OCI-LY3 (cell line): ENCODE data around the gene MIDN.

Experiments
- H2AFZ ChIP-seq: fragments of 200-600, 300-600 bp; shearing (Covaris generic); 2 replicates; pipeline ENCODE4 v1.6.0; 2014; ENCODE audit warnings: antibody characterized with exemption, low read depth, low read length
- H3K27ac ChIP-seq: fragments of 200-600, 300-600 bp; sonication (generic); 2 replicates; pipeline ENCODE4 v1.5.1; 2014; ENCODE audit warnings: mild to moderate bottlenecking, low read length, moderate library complexity, mixed read lengths
- H3K27me3 ChIP-seq: fragments of 200-600, 300-600 bp; sonication (generic); 2 replicates; pipeline ENCODE4 v1.6.1; 2014; ENCODE audit warnings: low read depth, low read length, mixed read lengths
- H3K36me3 ChIP-seq: fragments of 200-600, 300-600 bp; sonication (generic); replicated peaks from 2 replicates; pipeline ENCODE3; 2014; ENCODE audit warnings: low read depth, low read length, mixed read lengths
- H3K4me1 ChIP-seq: fragments of 300-600, 200-600 bp; sonication (generic); 2 replicates; pipeline ENCODE4 v1.6.1; 2014; ENCODE audit warnings: low read length, mixed read lengths
- H3K4me2 ChIP-seq: fragments of 200-600, 300-600 bp; sonication (generic); 2 replicates; pipeline ENCODE4 v1.6.1; 2014; ENCODE audit warnings: low read length, mixed read lengths
- H3K4me3 ChIP-seq: fragments of 300-600, 200-600 bp; sonication (generic); 2 replicates; pipeline ENCODE4 v1.5.1; 2014; ENCODE audit warnings: antibody characterized with exemption, mild to moderate bottlenecking, low read length, moderate library complexity
- H3K79me2 ChIP-seq: fragments of 300-600, 200-600 bp; shearing (Covaris generic); 2 replicates; pipeline ENCODE4 v1.6.1; 2014; ENCODE audit warnings: mild to moderate bottlenecking, low read length, mixed read lengths
- H3K9ac ChIP-seq: fragments of 300-600, 200-600 bp; shearing (Covaris generic); 2 replicates; pipeline ENCODE4 v1.6.0; 2014; ENCODE audit warnings: mild to moderate bottlenecking, low read length, moderate library complexity
- H3K9me3 ChIP-seq: fragments of 200-600, 300-600 bp; shearing (Covaris generic); 2 replicates; pipeline ENCODE4 v1.6.1; 2014; ENCODE audit warnings: low read length, mixed read lengths; ENCODE audit not compliant: insufficient read depth
- H4K20me1 ChIP-seq: fragments of 200-600, 300-600 bp; sonication (generic); 2 replicates; pipeline ENCODE4 v1.6.1; 2016; ENCODE audit warnings: low read length, mixed read lengths; ENCODE audit not compliant: insufficient read depth
- EZH2phosphoT487 ChIP-seq: fragments of 200-600 bp; shearing (Covaris generic); IDR thresholded peaks from 2 replicates; pipeline ENCODE4 v1.6.1; 2018; ENCODE audit warnings: antibody characterized with exemption, mixed run types, low read depth
- TF ChIP-seq, protein P1 (sequence below): fragments of 200-600, 300-600 bp; sonication (generic); IDR thresholded peaks from 2 replicates; pipeline ENCODE4 v1.5.1; 2014; ENCODE audit warnings: antibody characterized with exemption, low read length, low read depth

MIDN gene

DNA sequence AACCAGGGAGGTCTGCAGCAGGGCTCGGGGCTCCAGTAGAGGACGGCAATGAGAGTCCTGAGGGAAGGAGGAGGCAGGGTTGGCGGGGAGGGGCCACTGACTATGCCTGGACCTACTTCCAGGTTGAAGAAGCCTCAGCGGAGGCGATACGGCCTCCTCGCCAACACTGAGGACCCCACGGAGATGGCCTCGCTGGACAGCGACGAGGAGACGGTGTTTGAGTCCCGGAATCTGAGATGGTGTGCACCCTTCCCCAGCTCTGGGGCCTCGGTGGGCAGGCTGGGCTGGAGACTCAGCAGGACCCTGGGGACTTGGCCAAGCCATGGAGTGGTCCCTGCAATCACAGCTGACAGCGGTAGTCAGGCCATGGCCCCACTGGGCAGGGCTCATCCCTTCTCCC, 28.7 kb downstream of the MIDN start:
- Histone ChIP-seq H3K4me2 (peak overlapping the region; percentile 82), H3K4me3 (no peak overlapping the region), H3K36me3 (peaks cover 43% of the 10 kb centered on the region), H2AFZ (no peak overlapping the region), H3K27me3 (no peaks in the 10 kb centered on the region), H3K9ac (no peak overlapping the region), H3K27ac (no peak overlapping the region), H3K79me2 (peaks cover 40% of the 10 kb centered on the region), H3K4me1 (peaks cover 17% of the 10 kb centered on the region), H3K9me3 (no peaks in the 10 kb centered on the region), H4K20me1 (peaks cover 5% of the 10 kb centered on the region; the same call in 1 of the 2 replicates)
- TF ChIP-seq, protein P1, sequence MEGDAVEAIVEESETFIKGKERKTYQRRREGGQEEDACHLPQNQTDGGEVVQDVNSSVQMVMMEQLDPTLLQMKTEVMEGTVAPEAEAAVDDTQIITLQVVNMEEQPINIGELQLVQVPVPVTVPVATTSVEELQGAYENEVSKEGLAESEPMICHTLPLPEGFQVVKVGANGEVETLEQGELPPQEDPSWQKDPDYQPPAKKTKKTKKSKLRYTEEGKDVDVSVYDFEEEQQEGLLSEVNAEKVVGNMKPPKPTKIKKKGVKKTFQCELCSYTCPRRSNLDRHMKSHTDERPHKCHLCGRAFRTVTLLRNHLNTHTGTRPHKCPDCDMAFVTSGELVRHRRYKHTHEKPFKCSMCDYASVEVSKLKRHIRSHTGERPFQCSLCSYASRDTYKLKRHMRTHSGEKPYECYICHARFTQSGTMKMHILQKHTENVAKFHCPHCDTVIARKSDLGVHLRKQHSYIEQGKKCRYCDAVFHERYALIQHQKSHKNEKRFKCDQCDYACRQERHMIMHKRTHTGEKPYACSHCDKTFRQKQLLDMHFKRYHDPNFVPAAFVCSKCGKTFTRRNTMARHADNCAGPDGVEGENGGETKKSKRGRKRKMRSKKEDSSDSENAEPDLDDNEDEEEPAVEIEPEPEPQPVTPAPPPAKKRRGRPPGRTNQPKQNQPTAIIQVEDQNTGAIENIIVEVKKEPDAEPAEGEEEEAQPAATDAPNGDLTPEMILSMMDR: no peak
- no peak for TF ChIP-seq EZH2phosphoT487

DNA sequence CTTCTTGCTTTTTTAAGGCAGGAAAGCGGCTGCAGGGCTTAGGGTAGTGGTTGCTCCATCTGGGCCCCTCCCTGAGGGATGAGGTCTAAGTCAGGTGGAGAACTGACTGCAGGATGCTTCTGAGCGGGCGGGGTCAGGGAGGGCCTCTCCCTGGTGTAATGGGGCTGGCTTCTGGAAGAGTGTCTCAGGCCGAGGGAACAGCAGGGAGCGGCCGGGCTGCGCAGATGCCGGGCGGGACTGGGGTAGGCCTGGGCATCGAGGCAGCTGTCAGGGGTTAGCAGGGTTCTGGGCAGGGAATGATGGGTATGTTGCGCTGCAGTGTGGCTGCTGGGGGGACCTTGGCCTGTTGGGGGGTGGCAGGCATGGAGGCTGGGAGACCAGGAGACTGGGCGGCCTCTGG, 29.7 kb downstream of the MIDN start:
- peaks cover 17% of the 10 kb centered on the region for H3K4me1 ChIP-seq
- peaks cover 33% of the 10 kb centered on the region for H3K36me3 ChIP-seq
- no peak overlapping the region for H2AFZ ChIP-seq
- peaks cover 5% of the 10 kb centered on the region; the same call in 1 of the 2 replicates for H4K20me1 ChIP-seq
- no peak for TF ChIP-seq EZH2phosphoT487
- TF ChIP-seq, protein P1: no peak
- no peak overlapping the region for H3K4me3 ChIP-seq
- peaks cover under 1% of the 10 kb centered on the region; the same call in 1 of the 2 replicates for H3K27me3 ChIP-seq
- no peak overlapping the region for H3K4me2 ChIP-seq
- peaks cover 30% of the 10 kb centered on the region for H3K79me2 ChIP-seq
- no peak overlapping the region for H3K9ac ChIP-seq
- no peaks in the 10 kb centered on the region for H3K9me3 ChIP-seq
- H3K27ac ChIP-seq: no peak overlapping the region

DNA sequence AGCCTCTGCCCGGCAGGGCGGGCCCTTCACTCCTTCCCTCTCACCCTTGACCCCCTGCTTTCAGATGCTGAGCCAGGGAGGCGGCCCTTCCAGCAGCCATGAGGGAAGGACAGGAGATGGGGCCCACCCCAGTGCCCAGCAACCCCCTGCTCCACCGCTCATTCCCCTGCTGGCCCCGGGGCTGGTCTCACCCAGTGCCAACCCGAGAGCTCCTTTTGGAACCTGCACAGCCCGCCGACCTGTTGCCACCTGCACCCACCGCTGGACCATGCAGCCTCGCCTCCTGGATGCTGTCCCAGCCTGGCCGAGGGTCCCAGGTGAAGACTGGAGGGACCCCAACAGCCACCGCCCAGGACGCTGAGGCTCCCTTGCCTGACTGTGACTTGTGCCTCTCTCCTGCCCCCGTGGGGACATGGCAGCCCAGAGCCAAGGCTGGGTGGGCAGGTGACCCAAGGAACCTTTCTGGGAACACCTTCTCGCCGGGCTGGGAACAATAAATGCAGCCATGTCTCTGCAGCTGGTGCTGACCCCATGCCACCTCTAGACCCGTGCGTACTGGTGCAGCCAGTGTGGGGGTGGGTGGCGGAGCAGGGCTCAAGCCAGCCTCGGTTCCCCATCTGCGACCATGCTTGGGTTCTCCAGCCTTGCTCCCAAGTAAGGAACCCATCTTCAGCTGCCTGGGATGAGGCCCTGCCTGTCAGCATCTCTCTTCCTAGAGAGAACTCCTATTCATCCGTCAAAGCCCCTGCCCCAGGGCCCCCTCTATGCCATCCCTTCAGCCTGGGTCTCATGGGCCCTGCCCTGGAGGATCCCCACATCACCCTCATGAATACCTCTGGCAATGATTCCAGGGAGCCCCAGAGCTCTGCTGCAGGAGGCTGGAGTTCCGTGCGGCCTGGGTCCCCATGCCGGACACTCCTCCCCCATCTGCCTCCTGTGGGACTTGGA, 30.6 kb downstream of the MIDN start:
- TF ChIP-seq EZH2phosphoT487: no peak
- TF ChIP-seq, protein P1: no peak
- peaks cover 25% of the 10 kb centered on the region for H3K79me2 ChIP-seq
- H3K4me3 ChIP-seq: no peak overlapping the region
- peaks cover 6% of the 10 kb centered on the region; the same call in 1 of the 2 replicates for H3K27me3 ChIP-seq
- H3K9ac ChIP-seq: no peak overlapping the region
- H3K9me3 ChIP-seq: no peaks in the 10 kb centered on the region
- peaks cover 24% of the 10 kb centered on the region for H3K36me3 ChIP-seq
- H2AFZ ChIP-seq: no peak overlapping the region
- no peak overlapping the region for H3K4me2 ChIP-seq
- peaks cover 5% of the 10 kb centered on the region; the same call in 1 of the 2 replicates for H4K20me1 ChIP-seq
- H3K27ac ChIP-seq: no peak overlapping the region
- peaks cover 17% of the 10 kb centered on the region for H3K4me1 ChIP-seq

DNA sequence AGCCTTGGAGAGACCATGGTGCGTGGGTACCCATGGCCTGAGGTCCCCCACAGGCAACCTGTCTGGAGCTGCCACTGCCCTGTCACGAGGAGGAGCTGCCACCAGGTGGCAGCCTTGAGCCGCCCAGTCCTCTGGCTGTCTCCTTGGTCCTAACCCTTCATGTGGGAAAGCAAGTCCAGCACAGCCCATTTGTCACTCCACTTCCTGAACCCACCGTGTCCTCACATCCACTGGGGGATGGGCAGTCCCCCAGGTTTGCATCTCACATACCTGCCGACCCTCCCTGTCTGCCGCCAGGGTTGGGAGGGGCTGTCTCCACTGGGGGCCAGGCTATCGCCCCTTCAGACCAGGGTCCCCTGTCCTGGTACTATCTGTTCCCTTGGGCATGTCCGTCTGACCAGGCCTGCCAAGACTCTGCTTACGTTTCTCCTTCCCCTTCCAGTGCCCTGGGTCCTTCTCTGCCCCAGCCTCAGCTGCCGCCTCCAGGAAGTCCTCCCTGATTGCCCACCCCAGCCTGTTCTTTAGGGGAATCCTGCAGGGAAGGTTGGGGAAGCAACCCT, 31.5 kb downstream of the MIDN start:
- H3K4me3 ChIP-seq: no peak overlapping the region

More for the DNA sequence above, 31.5 kb downstream of the MIDN start:
- H3K27ac ChIP-seq: no peak overlapping the region
- no peak overlapping the region for H3K4me2 ChIP-seq
- H3K27me3 ChIP-seq: peaks cover 9% of the 10 kb centered on the region; the same call in 1 of the 2 replicates
- peaks cover 12% of the 10 kb centered on the region for H3K4me1 ChIP-seq
- H3K9ac ChIP-seq: no peak overlapping the region
- H3K9me3 ChIP-seq: no peaks in the 10 kb centered on the region
- TF ChIP-seq, protein P1: peak; percentile 98
- TF ChIP-seq EZH2phosphoT487: no peak
- H2AFZ ChIP-seq: no peak overlapping the region
- H3K79me2 ChIP-seq: peaks cover 16% of the 10 kb centered on the region
- peaks cover 15% of the 10 kb centered on the region for H3K36me3 ChIP-seq
- H4K20me1 ChIP-seq: peaks cover 5% of the 10 kb centered on the region; the same call in 1 of the 2 replicates
